Neural progenitor cell (in vitro differentiated cells): ENCODE data around the gene ZYG11A. TPM values are rescaled to one million over a fixed set of nuclear protein-coding genes. Genes with fewer than 3 reads are reported as not detected.
A peak's percentile ranks its signal among the peaks of the same experiment; 100 is the strongest.
"Not testable (repeated sequence)": the region's sequence is repeated elsewhere in the genome, so short reads cannot be mapped to it uniquely, and the experiment has no call there.

Experiments used
- DNase-seq: peaks from one replicate; pipeline ENCODE4 v3.0.0-alpha.2; 2016; ENCODE audit warnings: low spot score
- H2AFZ ChIP-seq: fragments of 200-600 bp; sonication (generic); replicated peaks from 2 replicates; pipeline ENCODE4 v1.6.1; 2016; ENCODE audit warnings: antibody characterized with exemption
- H3F3A ChIP-seq: fragments of 200-600 bp; sonication (generic); 2 replicates; pipeline ENCODE4 v1.6.1; 2016; ENCODE audit warnings: antibody characterized with exemption, low read depth
- H3K27ac ChIP-seq: fragments of 200-600 bp; sonication (generic); 2 replicates; pipeline ENCODE4 v1.5.1; 2016; ENCODE audit warnings: mild to moderate bottlenecking
- H3K27me3 ChIP-seq: fragments of 200-600 bp; sonication (generic); 2 replicates; pipeline ENCODE4 v1.6.1; 2016; ENCODE audit warnings: mild to moderate bottlenecking, moderate library complexity
- H3K36me3 ChIP-seq: fragments of 200-600 bp; sonication (generic); 2 replicates; pipeline ENCODE4 v1.5.1; 2016
- H3K4me1 ChIP-seq: fragments of 200-600 bp; sonication (generic); 2 replicates; pipeline ENCODE4 v1.6.1; 2016; ENCODE audit warnings: mixed run types
- H3K4me2 ChIP-seq: fragments of 200-600 bp; sonication (generic); 2 replicates; pipeline ENCODE4 v1.6.1; 2016
- H3K4me3 ChIP-seq: fragments of 200-600 bp; sonication (generic); 2 replicates; pipeline ENCODE4 v1.5.1; 2016
- H3K79me2 ChIP-seq: fragments of 200-600 bp; sonication (generic); 2 replicates; pipeline ENCODE4 v1.6.1; 2016; ENCODE audit warnings: low read depth
- H3K9ac ChIP-seq: fragments of 200-600 bp; sonication (generic); 2 replicates; pipeline ENCODE4 v1.6.1; 2016
- H3K9me3 ChIP-seq: fragments of 200-600 bp; sonication (generic); 2 replicates; pipeline ENCODE4 v1.5.1; 2016; ENCODE audit warnings: low read depth
- H4K20me1 ChIP-seq: fragments of 200-600 bp; sonication (generic); 2 replicates; pipeline ENCODE4 v1.6.1; 2016; ENCODE audit warnings: low read depth
- H3K27ac Mint-ChIP-seq: 3 replicates; pipeline ENCODE4 v1.8.0; 2021; ENCODE audit warnings: mixed read lengths
- H3K27me3 Mint-ChIP-seq: 2 replicates; pipeline ENCODE4 v1.8.0; 2022; ENCODE audit warnings: low read depth, mild to moderate bottlenecking, inconsistent platforms, moderate library complexity, mixed read lengths; ENCODE audit not compliant: insufficient read depth
- H3K36me3 Mint-ChIP-seq: 3 replicates; pipeline ENCODE4 v1.8.0; 2021; ENCODE audit warnings: mixed read lengths
- H3K4me1 Mint-ChIP-seq: 3 replicates; pipeline ENCODE4 v1.8.0; 2021; ENCODE audit warnings: mixed read lengths
- H3K4me3 Mint-ChIP-seq: 3 replicates; pipeline ENCODE4 v1.8.0; 2021; ENCODE audit warnings: mild to moderate bottlenecking, moderate library complexity, mixed read lengths
- H3K9me3 Mint-ChIP-seq: 3 replicates; pipeline ENCODE4 v1.8.0; 2020; ENCODE audit warnings: mixed read lengths
- CTCF ChIP-seq: fragments of 200-600 bp; sonication (generic); IDR thresholded peaks from 2 replicates; pipeline ENCODE4 v1.5.1; 2017; ENCODE audit warnings: antibody characterized with exemption, mild to moderate bottlenecking
- EZH2 ChIP-seq: fragments of 200-600 bp; sonication (generic); IDR thresholded peaks from 2 replicates; pipeline ENCODE4 v1.6.1; 2017; ENCODE audit warnings: antibody characterized with exemption, mild to moderate bottlenecking, moderate library complexity
- EZH2phosphoT487 ChIP-seq: fragments of 200-600 bp; sonication (generic); IDR thresholded peaks from 2 replicates; pipeline ENCODE4 v1.6.1; 2017; ENCODE audit warnings: antibody characterized with exemption
- total RNA-seq: library from RNA; depleted of rRNA; stranded (reverse); fragments of >200 nt; gene quantifications from 2 replicates; pipeline ENCODE4 v1.2.3, GENCODE V29; 2015; ENCODE audit warnings: low replicate concordance

ZYG11A gene
- total RNA-seq, 1 donor from 2014 or later, result 0.52 TPM

DNA sequence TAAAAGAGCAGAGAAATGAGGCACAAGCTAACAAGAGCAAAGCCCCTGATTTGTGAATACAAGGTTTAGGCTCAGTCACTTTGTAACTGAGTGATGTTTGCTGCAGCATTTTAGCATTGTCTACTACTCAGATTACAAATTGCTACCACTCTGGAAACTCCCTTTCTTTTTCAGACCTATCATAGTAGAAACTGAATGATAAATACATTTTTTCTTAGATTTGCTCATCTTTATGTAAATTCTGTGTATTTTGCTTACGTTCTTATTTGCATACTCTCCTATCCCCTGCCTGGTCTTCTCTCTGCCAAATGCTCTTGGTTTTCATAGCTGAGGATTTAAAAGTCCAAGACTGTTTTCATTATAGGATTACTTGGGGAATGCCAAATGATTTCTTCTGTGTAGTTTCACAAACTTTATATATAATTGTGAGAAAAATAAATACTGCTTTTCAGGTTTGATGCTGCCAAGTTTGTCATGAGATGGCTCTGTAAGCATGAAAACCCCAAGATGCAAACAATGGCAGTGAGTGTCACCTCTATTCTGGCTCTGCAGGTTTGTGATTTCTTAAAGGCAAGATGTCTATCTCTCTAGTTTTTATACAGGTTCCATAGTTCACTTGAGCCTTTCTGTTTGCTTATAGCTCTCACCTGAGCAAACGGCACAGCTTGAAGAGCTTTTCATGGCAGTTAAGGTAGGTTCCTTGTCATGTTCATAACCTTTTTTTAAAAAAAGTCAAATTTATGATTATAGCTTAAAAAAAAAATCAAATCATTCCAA lies 24.7 kb downstream of the ZYG11A start:
- Histone ChIP-seq H3K27me3 (no peaks in the 10 kb centered on the region), H3K79me2 (no peaks in the 10 kb centered on the region), H3K4me1 (no peaks in the 10 kb centered on the region), H2AFZ (no peak overlapping the region), H3K9ac (no peak overlapping the region), H3F3A (no peaks in the 10 kb centered on the region), H3K27ac (no peak overlapping the region), H3K4me2 (no peak overlapping the region), H3K9me3 (no peaks in the 10 kb centered on the region), H3K4me3 (no peak overlapping the region), H3K36me3 (no peaks in the 10 kb centered on the region), H4K20me1 (no peaks in the 10 kb centered on the region)
- H3K27me3 Mint-ChIP-seq, result no peaks in the 10 kb centered on the region
- no peak for TF ChIP-seq CTCF
- no peak for TF ChIP-seq EZH2phosphoT487
- TF ChIP-seq EZH2, result no peak
- H3K4me3 Mint-ChIP-seq, result no peak overlapping the region
- no peak overlapping the region for H3K27ac Mint-ChIP-seq
- no peaks in the 10 kb centered on the region for H3K36me3 Mint-ChIP-seq
- H3K4me1 Mint-ChIP-seq, result no peaks in the 10 kb centered on the region
- no peak for DNase-seq
- H3K9me3 Mint-ChIP-seq, result peaks cover 5% of the 10 kb centered on the region

GRCh38 chr1:52869727-52870126 lies 27.2 kb downstream of the ZYG11A start:
- not testable (repeated sequence) for H3K27ac Mint-ChIP-seq, H3K9me3 ChIP-seq, DNase-seq, H3K27me3 ChIP-seq, H3K4me1 Mint-ChIP-seq, H3F3A ChIP-seq, H3K4me3 Mint-ChIP-seq, H3K4me3 ChIP-seq, H3K4me1 ChIP-seq, H2AFZ ChIP-seq, H3K36me3 Mint-ChIP-seq, H3K4me2 ChIP-seq, H3K27me3 Mint-ChIP-seq, H3K79me2 ChIP-seq, H3K9ac ChIP-seq, H4K20me1 ChIP-seq, H3K27ac ChIP-seq, H3K36me3 ChIP-seq, H3K9me3 Mint-ChIP-seq

GRCh38 chr1:52876843-52877242 lies 34.3 kb downstream of the ZYG11A start:
- no peaks in the 10 kb centered on the region for H3F3A ChIP-seq
- H3K9me3 Mint-ChIP-seq, result no peaks in the 10 kb centered on the region
- H3K4me1 ChIP-seq, result peaks cover 5% of the 10 kb centered on the region
- DNase-seq, result no peak
- no peaks in the 10 kb centered on the region for H3K36me3 ChIP-seq
- H3K36me3 Mint-ChIP-seq, result no peaks in the 10 kb centered on the region
- no peak overlapping the region for H3K4me2 ChIP-seq
- H3K9ac ChIP-seq, result no peak overlapping the region
- H3K27ac Mint-ChIP-seq, result no peak overlapping the region
- H3K79me2 ChIP-seq, result no peaks in the 10 kb centered on the region
- TF ChIP-seq CTCF (no peak), EZH2phosphoT487 (no peak), EZH2 (no peak)
- no peaks in the 10 kb centered on the region for H3K27me3 ChIP-seq
- H3K4me1 Mint-ChIP-seq, result no peaks in the 10 kb centered on the region
- H3K27ac ChIP-seq, result no peak overlapping the region
- no peaks in the 10 kb centered on the region for H3K9me3 ChIP-seq
- H3K4me3 ChIP-seq, result no peak overlapping the region
- no peaks in the 10 kb centered on the region for H3K27me3 Mint-ChIP-seq
- no peaks in the 10 kb centered on the region for H4K20me1 ChIP-seq
- H2AFZ ChIP-seq, result peak overlapping the region; percentile 28
- no peak overlapping the region for H3K4me3 Mint-ChIP-seq

DNA sequence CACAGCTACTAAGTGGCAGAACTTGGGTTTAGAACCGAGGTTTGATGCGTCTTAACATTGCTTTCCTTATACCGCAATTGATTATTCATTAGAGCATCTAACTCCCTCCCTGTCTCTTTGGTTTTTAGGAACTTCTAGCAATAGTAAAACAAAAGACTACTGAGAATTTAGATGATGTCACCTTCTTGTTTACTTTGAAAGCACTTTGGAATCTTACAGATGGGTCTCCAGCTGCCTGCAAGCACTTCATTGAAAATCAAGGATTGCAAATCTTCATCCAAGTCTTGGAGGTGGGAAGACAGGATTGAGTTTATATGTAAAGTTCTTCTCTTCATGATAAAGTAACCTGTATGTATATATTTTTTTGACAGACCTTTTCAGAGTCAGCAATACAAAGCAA lies 35.0 kb downstream of the ZYG11A start:
- Mint-ChIP-seq H3K27ac (no peak overlapping the region), H3K36me3 (no peaks in the 10 kb centered on the region), H3K9me3 (no peaks in the 10 kb centered on the region), H3K4me3 (no peak overlapping the region), H3K27me3 (no peaks in the 10 kb centered on the region), H3K4me1 (no peaks in the 10 kb centered on the region)
- Histone ChIP-seq H3K36me3 (no peaks in the 10 kb centered on the region), H4K20me1 (no peaks in the 10 kb centered on the region), H3K9me3 (no peaks in the 10 kb centered on the region), H3K79me2 (no peaks in the 10 kb centered on the region), H3K9ac (no peak overlapping the region), H3K4me2 (no peak overlapping the region), H3K4me1 (peaks cover 5% of the 10 kb centered on the region), H3K27ac (no peak overlapping the region), H3K4me3 (no peak overlapping the region), H3F3A (no peaks in the 10 kb centered on the region), H3K27me3 (no peaks in the 10 kb centered on the region), H2AFZ (no peak overlapping the region)
- DNase-seq, result no peak
- TF ChIP-seq CTCF, result no peak
- TF ChIP-seq EZH2phosphoT487, result no peak
- TF ChIP-seq EZH2, result no peak
